Stimulated activated CD8-positive, alpha-beta memory T cell treated with anti-CD3 and anti-CD28 coated beads, Interleukin-12 subunit alpha, Interleukin-12 subunit beta, amount 100 ng/mL, for 1 hour (primary cell): ENCODE measurements around the gene CAD.

Source experiments
- DNase-seq: peaks from one replicate; pipeline ENCODE4 v3.0.0-alpha.2; 2020; ENCODE audit warnings: low read depth

CAD gene

DNA sequence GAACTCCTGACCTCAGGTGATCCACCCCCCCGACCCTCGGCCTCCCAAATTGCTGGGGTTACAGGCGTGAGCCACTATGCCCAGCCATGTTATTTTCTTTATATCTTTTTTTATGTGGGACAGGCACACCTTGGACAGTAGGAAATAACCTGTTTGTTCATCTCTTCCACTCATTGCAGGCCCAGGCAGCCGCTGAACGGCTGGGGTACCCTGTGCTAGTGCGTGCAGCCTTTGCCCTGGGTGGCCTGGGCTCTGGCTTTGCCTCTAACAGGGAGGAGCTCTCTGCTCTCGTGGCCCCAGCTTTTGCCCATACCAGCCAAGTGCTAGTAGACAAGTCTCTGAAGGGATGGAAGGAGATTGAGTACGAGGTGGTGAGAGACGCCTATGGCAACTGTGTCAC lies 8.4 kb downstream of the CAD start:
- DNase-seq = no peak

DNA sequence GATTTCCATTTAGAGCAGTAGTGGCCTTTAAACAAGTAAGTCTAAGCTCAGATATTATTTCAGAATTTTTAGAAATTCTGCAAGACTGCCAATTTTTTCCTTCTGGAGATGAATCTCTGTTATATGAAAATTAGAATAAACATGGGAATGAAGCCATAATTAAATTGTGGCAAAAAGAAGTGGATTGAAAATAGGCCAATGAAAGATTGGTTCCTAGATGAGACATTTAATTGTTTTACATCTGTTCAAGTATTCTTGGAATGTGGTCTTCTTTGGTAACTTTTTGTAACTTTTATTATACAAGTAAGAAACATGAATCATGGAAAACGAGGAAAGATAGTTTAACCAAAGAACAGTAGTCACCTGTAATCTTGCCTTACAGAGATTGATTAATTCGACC lies 10.3 kb downstream of the CAD start:
- DNase-seq = no peak

- DNase-seq = no peak
Measured at GRCh38 chr2:27231921-27232320, 14.8 kb downstream of the CAD start.

GRCh38 chr2:27233341-27233740 lies 16.2 kb downstream of the CAD start:
- DNase-seq = no peak

- no peak for DNase-seq
Measured at GRCh38 chr2:27236136-27236535, 19.0 kb downstream of the CAD start.

DNA sequence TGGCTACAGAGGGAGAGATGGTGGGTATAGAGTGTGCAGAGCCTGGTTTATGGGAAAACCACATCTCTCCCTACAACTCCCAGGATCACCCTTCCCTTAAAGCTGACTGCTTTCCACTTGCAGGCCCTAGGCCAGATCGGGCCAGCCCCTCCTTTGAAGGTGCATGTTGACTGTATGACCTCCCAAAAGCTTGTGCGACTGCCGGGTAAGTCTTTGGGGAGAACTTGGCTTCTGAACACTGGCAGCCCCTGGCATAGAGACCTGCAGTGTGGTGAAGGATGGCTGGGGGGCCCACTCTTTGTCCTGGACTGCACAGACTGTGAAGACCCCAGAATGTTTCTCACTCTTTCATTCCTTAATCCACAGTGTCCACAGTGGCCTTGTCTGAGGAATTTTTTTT lies 19.5 kb downstream of the CAD start:
- DNase-seq = no peak

DNA sequence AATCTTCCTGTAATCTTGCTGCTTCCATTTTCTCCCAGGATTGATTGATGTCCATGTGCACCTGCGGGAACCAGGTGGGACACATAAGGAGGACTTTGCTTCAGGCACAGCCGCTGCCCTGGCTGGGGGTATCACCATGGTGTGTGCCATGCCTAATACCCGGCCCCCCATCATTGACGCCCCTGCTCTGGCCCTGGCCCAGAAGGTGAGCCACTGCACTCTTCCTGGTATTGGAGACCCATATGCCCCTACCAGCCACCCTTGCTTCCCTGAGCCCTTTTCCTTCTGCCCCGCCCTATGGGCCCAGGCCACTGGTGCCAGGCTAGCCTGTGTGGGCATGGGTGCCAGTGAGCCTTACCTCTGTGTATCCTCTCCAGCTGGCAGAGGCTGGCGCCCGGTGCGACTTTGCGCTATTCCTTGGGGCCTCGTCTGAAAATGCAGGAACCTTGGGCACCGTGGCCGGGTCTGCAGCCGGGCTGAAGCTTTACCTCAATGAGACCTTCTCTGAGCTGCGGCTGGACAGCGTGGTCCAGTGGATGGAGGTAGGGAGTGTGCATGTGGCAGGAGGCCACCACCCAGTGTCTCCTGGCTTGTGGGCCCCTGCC lies 20.3 kb downstream of the CAD start:
- DNase-seq = no peak

DNA sequence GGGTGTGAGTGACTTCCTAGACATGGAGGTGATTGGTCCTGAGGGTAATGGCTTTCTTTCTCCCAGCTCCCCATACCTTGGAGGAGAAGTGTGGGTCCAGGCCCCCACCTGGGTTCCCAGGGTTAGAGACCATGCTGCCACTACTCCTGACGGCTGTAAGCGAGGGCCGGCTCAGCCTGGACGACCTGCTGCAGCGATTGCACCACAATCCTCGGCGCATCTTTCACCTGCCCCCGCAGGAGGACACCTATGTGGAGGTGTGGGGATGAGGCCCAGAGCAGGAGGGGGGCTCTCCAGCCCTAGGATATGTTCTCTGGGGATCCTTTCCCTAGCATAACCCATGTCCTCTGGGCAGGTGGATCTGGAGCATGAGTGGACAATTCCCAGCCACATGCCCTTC lies 21.8 kb downstream of the CAD start:
- DNase-seq = no peak

GRCh38 chr2:27240406-27240805 lies 23.2 kb downstream of the CAD start:
- no peak for DNase-seq

GRCh38 chr2:27241761-27242613 lies 24.8 kb downstream of the CAD start:
- no peak for DNase-seq

- no peak for DNase-seq
Measured at GRCh38 chr2:27242614-27242951, 25.4 kb downstream of the CAD start.

GRCh38 chr2:27243391-27244130 lies 26.4 kb downstream of the CAD start:
- DNase-seq = no peak

DNA sequence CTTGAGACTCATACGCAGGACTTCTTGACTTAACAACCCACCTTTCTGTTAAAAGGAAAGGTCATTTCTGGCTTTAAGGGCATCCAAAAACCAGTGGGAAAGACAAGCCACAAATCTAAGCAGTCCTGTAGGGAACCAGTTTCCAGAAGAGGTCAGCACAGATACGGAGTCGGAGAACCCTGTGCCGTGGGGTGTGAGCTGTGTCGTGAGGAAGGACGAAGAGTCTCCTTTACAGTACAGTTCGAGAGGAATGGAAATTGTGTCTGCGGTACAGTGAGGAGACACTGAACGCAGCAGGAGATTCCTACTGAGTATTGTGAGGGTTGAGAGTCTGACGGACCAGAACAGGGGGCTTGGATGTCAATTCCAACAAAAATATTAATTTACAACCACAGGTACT lies 27.9 kb downstream of the CAD start:
- no peak for DNase-seq

- no peak for DNase-seq
Measured at GRCh38 chr2:27245626-27246025, 28.5 kb downstream of the CAD start.

- no peak for DNase-seq
Measured at GRCh38 chr2:27247893-27248292, 30.7 kb downstream of the CAD start.

- no peak for DNase-seq
Measured at GRCh38 chr2:27249159-27249890, 32.2 kb downstream of the CAD start.

DNA sequence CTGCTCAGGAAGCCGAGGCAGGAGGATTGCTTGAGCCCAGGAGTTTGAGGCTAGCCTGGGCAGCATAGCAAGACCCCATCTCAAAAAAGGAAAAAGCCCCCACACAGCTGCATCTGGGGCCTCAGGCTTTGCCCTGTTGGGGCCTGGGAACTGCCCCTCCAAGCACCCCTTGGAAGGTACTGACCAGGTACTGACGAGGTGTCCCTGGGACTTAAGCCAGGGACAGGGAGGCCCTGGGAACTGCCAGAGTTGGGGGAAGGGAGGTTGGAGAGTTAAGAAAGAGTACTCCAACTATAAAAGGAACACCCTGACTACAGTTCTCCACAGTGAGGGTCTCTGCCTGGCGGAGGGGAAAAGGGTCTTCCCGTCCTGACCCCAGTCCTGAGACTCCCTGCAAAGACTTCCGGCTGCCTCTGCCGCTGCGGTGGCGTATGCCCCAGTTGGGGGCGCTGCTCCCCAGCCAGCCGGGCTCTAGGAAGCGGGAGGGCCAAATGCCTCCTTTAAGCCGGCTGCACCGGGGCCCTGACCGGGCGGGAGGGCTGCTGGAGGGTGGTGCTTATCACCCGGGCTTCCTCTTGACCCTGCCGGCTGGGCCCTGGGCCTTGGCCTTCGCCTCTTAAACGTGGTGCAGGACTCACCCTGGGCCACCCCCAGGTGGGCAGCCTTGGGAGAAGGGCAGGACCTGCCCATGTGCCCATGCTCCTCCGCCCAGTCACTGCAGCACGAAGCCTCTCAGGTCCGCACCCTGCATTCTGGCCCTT lies 32.9 kb downstream of the CAD start:
- DNase-seq = no peak

DNA sequence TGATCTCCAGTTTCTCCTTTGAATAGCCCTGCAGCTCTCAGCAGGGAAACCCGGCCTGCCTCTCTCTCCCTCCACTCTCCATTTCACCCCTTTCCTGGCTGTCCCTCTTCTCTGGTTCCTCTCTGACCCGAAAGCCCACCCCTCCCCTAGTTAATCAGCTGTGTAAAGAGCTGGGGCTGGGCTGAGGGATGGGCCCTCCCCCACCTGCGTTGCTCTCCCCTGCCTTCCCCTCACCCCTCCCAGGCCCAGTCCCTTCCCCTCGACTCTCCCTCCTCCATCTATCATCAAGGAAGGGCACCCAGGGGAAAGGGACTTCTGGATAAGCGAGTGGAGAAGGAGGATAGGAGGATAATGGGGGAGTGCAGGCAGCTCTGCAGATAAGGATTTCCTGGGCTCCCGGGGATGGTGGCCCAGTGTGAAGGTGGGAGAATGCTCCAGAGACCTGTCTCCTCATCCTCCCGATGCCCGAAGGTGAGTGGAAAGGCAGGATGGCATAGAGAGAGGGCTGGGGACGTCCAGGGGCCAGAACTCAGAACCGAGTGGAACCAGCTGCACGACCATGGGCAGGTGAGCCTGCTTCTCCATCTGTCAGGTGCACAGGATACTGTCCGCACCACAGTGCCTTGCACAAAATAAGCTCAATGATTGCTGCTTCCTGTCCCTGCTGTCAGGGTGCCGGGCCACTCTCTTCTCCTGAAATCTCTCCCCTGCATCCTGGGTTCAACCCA lies 33.6 kb downstream of the CAD start:
- DNase-seq = no peak

DNA sequence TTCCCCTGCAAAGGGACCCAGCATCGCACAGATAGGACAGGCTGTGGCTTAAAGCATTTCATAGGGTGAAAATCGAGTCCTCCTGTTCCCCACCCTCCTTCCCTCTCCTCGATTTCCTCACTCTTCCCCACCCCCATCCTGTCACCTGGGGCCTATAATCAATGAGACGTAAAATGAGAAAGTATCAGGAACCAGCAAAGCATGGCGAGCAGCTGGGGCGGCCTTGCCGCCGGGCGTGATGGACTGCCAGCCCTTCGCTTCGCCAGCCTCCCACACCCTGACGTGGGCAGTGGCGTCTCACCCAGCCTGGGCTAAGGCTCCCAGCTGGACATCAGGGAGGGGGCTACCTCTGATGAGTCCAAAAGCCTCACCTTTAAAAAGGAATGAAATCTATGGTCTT lies 34.6 kb downstream of the CAD start:
- no peak for DNase-seq

GRCh38 chr2:27255187-27255586 lies 38.0 kb downstream of the CAD start:
- DNase-seq = no peak

- no peak for DNase-seq
Measured at GRCh38 chr2:27255660-27256059, 38.5 kb downstream of the CAD start.
